ENCODE data around the gene LMF2.

The LMF2 gene

DNA sequence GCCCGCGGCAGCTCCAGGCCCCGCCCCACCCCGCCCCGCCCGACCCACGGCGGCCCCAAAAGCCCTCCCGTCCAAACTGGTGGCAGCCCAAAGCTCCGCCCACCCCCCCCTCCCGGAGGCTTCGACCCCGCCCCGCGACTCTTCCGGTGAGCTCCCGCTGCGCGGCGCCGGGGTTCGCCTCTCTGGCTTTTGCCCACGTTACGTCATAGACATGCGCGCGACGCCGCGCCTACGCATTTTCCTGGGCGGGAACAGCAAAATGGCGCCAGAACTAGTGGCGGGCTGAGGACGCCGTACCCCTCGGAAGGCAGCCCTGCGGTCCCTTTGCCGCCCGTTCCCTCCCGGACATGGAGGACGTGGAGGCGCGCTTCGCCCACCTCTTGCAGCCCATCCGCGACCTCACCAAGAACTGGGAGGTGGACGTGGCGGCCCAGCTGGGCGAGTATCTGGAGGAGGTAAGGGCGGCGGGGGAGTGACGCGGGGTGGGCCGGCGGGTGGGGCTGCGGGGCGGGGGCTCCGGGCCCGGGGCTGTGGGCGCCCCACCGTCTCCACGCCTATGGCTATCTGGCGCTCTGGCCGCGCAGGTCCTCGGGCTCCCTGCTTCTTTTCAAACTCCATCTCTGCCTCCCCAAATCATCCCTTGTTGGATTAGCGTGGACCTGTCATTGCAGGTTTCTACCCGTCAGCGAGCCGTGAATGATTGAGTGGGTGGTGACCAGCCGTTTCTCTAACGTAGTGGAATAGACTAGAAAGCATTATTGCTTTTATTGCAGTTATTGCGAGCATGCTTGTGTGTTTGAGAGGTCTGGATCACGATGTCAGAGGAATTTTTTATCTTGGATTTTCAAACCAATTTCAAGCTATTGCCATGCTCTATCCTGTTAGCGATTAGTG lies 736 bp upstream of the LMF2 start, which contains the start of gene NCAPH2:
NCAPH2 (plus strand) TSS at position 234 of the 894 bp plus-strand sequence; CDS start at position 348, 114 bp downstream.
- Histone ChIP-seq H3K9me3 (ENCODE audit: control insufficient read depth in 2 of 2, low read length in 2 of 2) (no peaks in the 10 kb centered on the region), H3K4me1 (ENCODE audit: control insufficient read depth, insufficient read depth, low read length) (peaks cover 26% of the 10 kb centered on the region), H3K27ac (ENCODE audit: low read length) (peak within 1 kb of the TSS; percentile 85), H3K4me3 (ENCODE audit: low read length in 2 of 2) (peak within 1 kb of the TSS; percentile 93 to 98), H3K27me3 (ENCODE audit: control insufficient read depth in 1 of 2, insufficient read depth in 2 of 2, low read length in 2 of 2) (no peaks in the 10 kb centered on the region), H3K9ac (ENCODE audit: low read length in 2 of 2) (peak within 1 kb of the TSS; percentile 89 to 94), H3K36me3 (ENCODE audit: control insufficient read depth in 2 of 2, insufficient read depth in 2 of 2, low read length in 2 of 2) (peaks cover 11 to 16% of the 10 kb centered on the region in 2 donors)

DNA sequence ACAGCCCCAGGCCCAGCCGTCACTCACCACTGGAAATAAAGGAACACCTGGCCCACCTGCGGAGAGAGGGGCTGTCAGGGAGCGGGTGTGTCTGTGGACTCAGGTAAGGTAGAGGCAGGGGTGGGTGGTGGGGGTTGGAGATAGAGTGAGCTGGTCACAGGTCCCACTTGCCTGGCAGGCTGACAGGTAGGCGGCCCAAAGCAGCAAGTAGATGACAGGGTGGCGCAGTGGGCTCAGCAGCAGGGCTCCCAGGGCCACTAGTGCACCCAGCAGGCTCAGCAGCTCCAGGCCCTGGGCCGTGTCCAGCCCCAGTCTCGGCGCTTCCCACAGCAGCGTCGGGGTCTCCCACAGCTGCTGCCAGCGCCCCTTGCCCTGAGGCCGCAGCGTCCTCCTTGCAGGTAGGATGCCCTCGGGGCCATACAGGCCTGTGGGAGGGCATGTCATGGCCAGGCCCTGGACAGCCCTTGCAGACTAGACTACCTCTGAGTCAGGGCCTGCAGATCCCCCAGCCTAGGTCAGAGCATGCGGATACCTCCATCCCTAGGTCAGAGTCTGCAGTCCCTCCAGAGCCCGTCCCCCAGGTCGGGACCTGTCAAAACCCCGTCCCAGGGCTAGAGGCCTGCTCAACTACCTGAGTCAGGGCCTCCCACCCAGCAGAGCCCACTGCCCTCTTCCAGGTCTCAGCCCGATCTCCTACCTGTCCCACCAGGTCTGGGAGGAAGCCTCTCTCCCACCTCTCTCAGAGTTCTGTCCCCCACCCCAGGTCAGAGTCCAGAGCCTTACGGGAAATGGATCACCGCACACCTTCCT lies 686 bp downstream of the LMF2 start:
- Histone ChIP-seq H3K27ac (ENCODE audit: low read length) (peak overlapping the region; percentile 83), H3K4me1 (ENCODE audit: control insufficient read depth, insufficient read depth, low read length) (peaks cover 26% of the 10 kb centered on the region), H3K36me3 (ENCODE audit: control insufficient read depth in 2 of 2, insufficient read depth in 2 of 2, low read length in 2 of 2) (peaks cover 14 to 22% of the 10 kb centered on the region in 2 donors), H3K4me3 (ENCODE audit: low read length in 2 of 2) (peak overlapping the region; percentile 86 to 98), H3K9ac (ENCODE audit: low read length in 2 of 2) (peak overlapping the region; percentile 89 to 94), H3K27me3 (ENCODE audit: control insufficient read depth in 1 of 2, insufficient read depth in 2 of 2, low read length in 2 of 2) (no peaks in the 10 kb centered on the region), H3K9me3 (ENCODE audit: control insufficient read depth in 2 of 2, low read length in 2 of 2) (no peaks in the 10 kb centered on the region)

DNA sequence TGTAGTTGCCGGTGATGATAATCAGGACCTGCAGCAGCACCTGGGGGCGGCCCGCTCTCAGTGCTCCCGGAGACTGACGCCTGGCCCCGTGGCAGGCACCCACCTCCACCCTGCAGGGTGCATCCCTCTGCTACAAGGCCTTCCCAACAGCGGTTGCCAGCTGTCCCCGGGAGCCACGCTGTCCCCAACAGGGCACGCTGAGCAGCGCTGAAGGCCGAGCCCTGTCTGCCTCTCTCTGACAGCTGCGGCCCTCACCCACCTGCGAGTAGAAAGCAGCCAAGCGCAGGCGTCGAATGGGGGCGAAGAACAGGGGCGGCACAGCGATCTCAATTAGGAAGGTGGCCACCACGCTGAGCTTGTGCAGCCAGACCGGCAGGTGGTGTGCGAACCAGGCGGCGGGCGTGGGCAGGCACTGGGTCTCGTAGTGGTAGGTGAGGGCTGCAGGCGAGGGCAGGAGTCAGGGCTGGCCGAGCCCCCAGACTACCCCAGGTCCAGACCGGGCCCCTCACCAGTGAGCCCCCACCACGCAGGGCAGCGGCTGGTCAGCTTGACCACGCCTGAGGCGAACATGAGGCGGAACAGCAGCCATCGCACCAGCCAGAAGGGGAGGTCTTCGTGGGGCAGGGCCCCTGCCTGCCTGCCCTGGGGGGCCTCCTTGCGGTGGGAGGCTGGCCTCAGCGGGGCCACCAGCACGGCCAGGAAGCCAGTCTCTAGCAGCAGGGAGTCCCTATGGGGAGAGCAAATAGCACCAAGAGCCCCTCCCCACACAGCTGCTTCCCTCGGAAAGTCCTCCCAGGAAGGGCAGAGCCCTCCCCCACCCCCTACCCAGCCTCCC lies 1.5 kb downstream of the LMF2 start:
- H3K9me3 ChIP-seq (ENCODE audit: control insufficient read depth in 2 of 2, low read length in 2 of 2), result no peaks in the 10 kb centered on the region
- H3K27me3 ChIP-seq (ENCODE audit: control insufficient read depth in 1 of 2, insufficient read depth in 2 of 2, low read length in 2 of 2), result no peaks in the 10 kb centered on the region
- peaks cover 26% of the 10 kb centered on the region for H3K4me1 ChIP-seq (ENCODE audit: control insufficient read depth, insufficient read depth, low read length)
- H3K9ac ChIP-seq (ENCODE audit: low read length in 2 of 2), result peak overlapping the region in 1 of 2 donors; percentile 89
- H3K27ac ChIP-seq (ENCODE audit: low read length), result no peak overlapping the region
- H3K36me3 ChIP-seq (ENCODE audit: control insufficient read depth in 2 of 2, insufficient read depth in 2 of 2, low read length in 2 of 2), result peaks cover 14 to 22% of the 10 kb centered on the region in 2 donors
- peak overlapping the region; percentile 86 to 98 for H3K4me3 ChIP-seq (ENCODE audit: low read length in 2 of 2)

GRCh38 chr22:50505276-50505775 lies 2.2 kb downstream of the LMF2 start:
- Histone ChIP-seq H3K4me1 (ENCODE audit: control insufficient read depth, insufficient read depth, low read length) (peaks cover 26% of the 10 kb centered on the region), H3K27ac (ENCODE audit: low read length) (no peak overlapping the region), H3K27me3 (ENCODE audit: control insufficient read depth in 1 of 2, insufficient read depth in 2 of 2, low read length in 2 of 2) (no peaks in the 10 kb centered on the region), H3K4me3 (ENCODE audit: low read length in 2 of 2) (no peak overlapping the region), H3K9ac (ENCODE audit: low read length in 2 of 2) (no peak overlapping the region), H3K36me3 (ENCODE audit: control insufficient read depth in 2 of 2, insufficient read depth in 2 of 2, low read length in 2 of 2) (peaks cover 14 to 22% of the 10 kb centered on the region in 2 donors), H3K9me3 (ENCODE audit: control insufficient read depth in 2 of 2, low read length in 2 of 2) (no peaks in the 10 kb centered on the region)

DNA sequence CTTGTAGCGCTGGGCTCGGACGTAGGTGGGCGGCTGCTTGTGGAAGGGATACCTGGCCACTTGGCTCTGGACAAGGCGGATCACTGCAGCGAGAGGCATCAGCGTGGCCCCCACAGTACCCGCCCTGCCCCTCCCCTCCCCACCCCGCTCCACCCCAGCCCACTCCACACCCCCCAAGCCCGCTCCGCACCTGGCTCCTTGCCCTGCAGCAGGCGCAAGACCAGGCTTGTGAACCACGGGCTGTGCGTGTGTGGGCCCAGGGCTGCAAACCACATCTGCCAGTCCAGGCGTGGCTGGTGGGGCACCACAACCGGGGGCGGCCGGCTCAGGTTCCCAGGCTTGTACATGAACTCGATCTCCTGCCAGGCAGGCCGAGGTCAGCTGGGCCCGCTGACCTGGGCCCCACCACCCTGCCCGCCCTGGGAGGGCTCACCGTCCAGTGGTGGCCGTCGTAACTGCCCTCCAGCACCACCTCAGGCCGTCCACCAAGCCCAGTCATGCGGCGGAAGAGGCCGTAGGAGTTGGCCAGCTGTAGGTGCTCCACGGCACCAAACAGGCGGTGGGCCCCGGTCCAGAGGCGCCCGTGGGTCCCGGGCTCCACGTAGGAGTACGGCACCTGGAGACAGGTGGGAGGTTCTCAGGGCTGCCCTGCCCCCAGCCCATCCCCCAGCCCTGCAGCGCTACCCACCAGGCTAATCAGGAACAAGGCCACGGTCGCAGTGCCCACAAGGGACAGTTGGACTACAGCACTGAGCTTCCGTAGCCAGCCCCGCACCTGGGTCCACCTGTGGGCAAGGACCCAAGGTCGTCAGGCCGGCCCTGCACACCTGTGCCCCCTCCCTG lies 2.9 kb downstream of the LMF2 start:
- Histone ChIP-seq H3K27me3 (ENCODE audit: control insufficient read depth in 1 of 2, insufficient read depth in 2 of 2, low read length in 2 of 2) (no peaks in the 10 kb centered on the region), H3K36me3 (ENCODE audit: control insufficient read depth in 2 of 2, insufficient read depth in 2 of 2, low read length in 2 of 2) (peaks cover 14 to 22% of the 10 kb centered on the region in 2 donors), H3K4me1 (ENCODE audit: control insufficient read depth, insufficient read depth, low read length) (peaks cover 26% of the 10 kb centered on the region), H3K9me3 (ENCODE audit: control insufficient read depth in 2 of 2, low read length in 2 of 2) (no peaks in the 10 kb centered on the region), H3K4me3 (ENCODE audit: low read length in 2 of 2) (no peak overlapping the region), H3K9ac (ENCODE audit: low read length in 2 of 2) (no peak overlapping the region), H3K27ac (ENCODE audit: low read length) (no peak overlapping the region)

- H3K9ac ChIP-seq (ENCODE audit: low read length in 2 of 2), result no peak overlapping the region
- H3K36me3 ChIP-seq (ENCODE audit: control insufficient read depth in 2 of 2, insufficient read depth in 2 of 2, low read length in 2 of 2), result peaks cover 14 to 22% of the 10 kb centered on the region in 2 donors
- no peaks in the 10 kb centered on the region for H3K9me3 ChIP-seq (ENCODE audit: control insufficient read depth in 2 of 2, low read length in 2 of 2)
- H3K4me1 ChIP-seq (ENCODE audit: control insufficient read depth, insufficient read depth, low read length), result peaks cover 18% of the 10 kb centered on the region
- H3K27ac ChIP-seq (ENCODE audit: low read length), result no peak overlapping the region
- no peak overlapping the region for H3K4me3 ChIP-seq (ENCODE audit: low read length in 2 of 2)
- H3K27me3 ChIP-seq (ENCODE audit: control insufficient read depth in 1 of 2, insufficient read depth in 2 of 2, low read length in 2 of 2), result no peaks in the 10 kb centered on the region
Measured at GRCh38 chr22:50503475-50504145, 3.9 kb downstream of the LMF2 start.

DNA sequence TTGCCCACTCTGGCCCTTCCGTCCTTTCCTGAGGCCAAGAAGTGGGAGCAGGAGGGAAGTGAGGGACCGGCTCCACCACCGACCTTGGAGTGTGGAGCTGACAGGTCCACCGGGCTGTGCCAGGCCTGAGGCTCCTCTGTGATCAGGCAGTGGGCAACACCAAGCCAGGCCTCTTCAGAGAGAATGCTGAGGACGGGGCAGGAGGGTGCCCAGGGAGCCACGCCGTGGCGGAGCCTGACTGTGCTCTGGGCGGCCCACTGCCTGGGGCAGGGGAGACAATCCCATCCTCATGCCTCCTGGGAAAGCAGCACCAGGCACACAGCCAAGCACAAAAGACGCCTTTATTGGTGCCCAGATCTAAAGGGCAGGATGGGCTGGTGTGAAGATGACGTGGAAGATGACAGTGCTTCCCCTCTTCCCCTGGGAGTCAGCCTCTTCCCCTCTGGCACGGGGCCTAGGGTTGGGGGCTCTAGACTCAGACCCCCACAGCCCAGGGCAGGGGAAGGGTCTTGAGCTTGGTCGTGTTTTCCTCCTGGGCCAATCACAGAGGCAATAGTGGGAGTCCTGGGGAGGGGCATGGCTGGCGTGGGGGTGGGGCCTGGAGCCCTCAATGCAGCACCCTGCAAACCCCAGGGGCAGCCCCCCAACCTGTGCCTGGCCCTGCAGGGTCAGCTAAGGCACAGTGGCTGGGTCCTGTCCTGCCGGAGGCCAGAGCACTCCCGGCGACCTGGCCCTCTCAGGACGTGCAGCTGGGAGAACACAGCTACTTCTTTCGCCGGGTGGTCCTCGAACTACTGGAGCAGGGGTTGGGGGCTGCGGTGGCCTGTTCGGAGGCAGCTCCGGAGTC lies 4.7 kb downstream of the LMF2 start:
- Histone ChIP-seq H3K36me3 (ENCODE audit: control insufficient read depth in 2 of 2, insufficient read depth in 2 of 2, low read length in 2 of 2) (peaks cover 14 to 22% of the 10 kb centered on the region in 2 donors), H3K4me3 (ENCODE audit: low read length in 2 of 2) (no peak overlapping the region), H3K9ac (ENCODE audit: low read length in 2 of 2) (no peak overlapping the region), H3K27ac (ENCODE audit: low read length) (no peak overlapping the region), H3K4me1 (ENCODE audit: control insufficient read depth, insufficient read depth, low read length) (peaks cover 18% of the 10 kb centered on the region), H3K27me3 (ENCODE audit: control insufficient read depth in 1 of 2, insufficient read depth in 2 of 2, low read length in 2 of 2) (no peaks in the 10 kb centered on the region), H3K9me3 (ENCODE audit: control insufficient read depth in 2 of 2, low read length in 2 of 2) (no peaks in the 10 kb centered on the region)

DNA sequence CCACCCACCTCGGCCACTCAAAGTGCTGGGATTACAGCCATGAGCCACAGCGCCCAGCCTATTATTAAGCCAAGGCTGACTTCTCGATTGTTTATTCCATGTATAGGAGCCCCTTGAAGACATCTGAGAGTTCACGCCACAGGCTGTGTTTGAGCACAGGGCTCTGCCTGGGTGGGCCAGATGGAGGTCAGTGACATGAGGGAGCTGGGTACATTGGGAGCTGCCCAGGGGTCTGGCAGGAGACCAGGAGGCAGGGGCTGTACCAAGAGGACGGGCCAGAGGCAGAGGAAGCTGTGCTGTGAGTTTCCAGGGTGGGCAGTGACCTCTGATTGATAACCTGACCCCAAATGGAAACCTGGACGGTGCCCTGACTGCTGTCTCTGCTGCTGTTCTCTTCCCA lies 5.4 kb downstream of the LMF2 start:
- no peak overlapping the region for H3K27ac ChIP-seq (ENCODE audit: low read length)
- no peaks in the 10 kb centered on the region for H3K27me3 ChIP-seq (ENCODE audit: control insufficient read depth in 1 of 2, insufficient read depth in 2 of 2, low read length in 2 of 2)
- H3K9ac ChIP-seq (ENCODE audit: low read length in 2 of 2), result no peak overlapping the region
- H3K9me3 ChIP-seq (ENCODE audit: control insufficient read depth in 2 of 2, low read length in 2 of 2), result no peaks in the 10 kb centered on the region
- peaks cover 17% of the 10 kb centered on the region for H3K4me1 ChIP-seq (ENCODE audit: control insufficient read depth, insufficient read depth, low read length)
- H3K36me3 ChIP-seq (ENCODE audit: control insufficient read depth in 2 of 2, insufficient read depth in 2 of 2, low read length in 2 of 2), result peaks cover 14 to 22% of the 10 kb centered on the region in 2 donors
- no peak overlapping the region for H3K4me3 ChIP-seq (ENCODE audit: low read length in 2 of 2)

Data from stomach smooth muscle (tissue), 2 donors.